K562 (cell line): ENCODE measurements around the gene CCNT2. TPM values are rescaled to one million over a fixed set of nuclear protein-coding genes. Genes with fewer than 3 reads are reported as not detected.

Source experiments
- BCL6 ChIP-seq: fragments of 250-450 bp; sonication (Bioruptor Pico); IDR thresholded peaks from 2 replicates; pipeline ENCODE4 v1.4.0; 2020
- CBX1 ChIP-seq: sonication (generic); IDR thresholded peaks from 2 replicates; pipeline ENCODE4 v1.6.1; 2016; ENCODE audit warnings: antibody characterized with exemption, low read depth, mild to moderate bottlenecking
- EHMT2 ChIP-seq: fragments of 450-650 bp; IDR thresholded peaks from 2 replicates; pipeline ENCODE4 v1.6.1; 2018; ENCODE audit warnings: antibody characterized with exemption
- ESRRB ChIP-seq: fragments of 250-450 bp; sonication (Bioruptor Pico); IDR thresholded peaks from 2 replicates; pipeline ENCODE4 v1.5.0; 2020; ENCODE audit warnings: mild to moderate bottlenecking, moderate library complexity, borderline replicate concordance
- FOXO4 ChIP-seq: fragments of 450-650 bp; formaldehyde crosslinking; IDR thresholded peaks from 2 replicates; pipeline ENCODE4 v1.4.0; 2020; ENCODE audit warnings: mild to moderate bottlenecking, moderate library complexity
- HNRNPK ChIP-seq: fragments of 200-400 bp; formaldehyde crosslinking; IDR thresholded peaks from one replicate; pipeline ENCODE4 v1.6.1; 2018; ENCODE audit warnings: mild to moderate bottlenecking, low read depth, low read length; ENCODE audit not compliant: poor library complexity, severe bottlenecking
- KLF6 ChIP-seq: fragments of 250-450 bp; sonication (Bioruptor Pico); IDR thresholded peaks from 2 replicates; pipeline ENCODE4 v1.4.0; 2020; ENCODE audit warnings: mild to moderate bottlenecking, moderate library complexity, borderline replicate concordance
- MEF2D ChIP-seq: conservative IDR thresholded peaks from 2 replicates; pipeline ENCODE4 v1.6.1; 2016; ENCODE audit warnings: low read depth, missing genetic modification characterization, missing compliant biosample characterization
- MEIS2 ChIP-seq: fragments of 450-650 bp; IDR thresholded peaks from 2 replicates; pipeline ENCODE4 v1.6.1; 2014; ENCODE audit warnings: mild to moderate bottlenecking; ENCODE audit not compliant: partially characterized antibody
- MLX ChIP-seq, 2 experiments: fragments of 450-650 bp in 1 of 2; sonication (generic) in 1 of 2; formaldehyde crosslinking; conservative IDR thresholded peaks; 2 replicates each; pipeline versions ENCODE4 v1.4.0 to v1.8.1; 2020 to 2022; ENCODE audit warnings: mild to moderate bottlenecking in 1 of 2, missing genetic modification reagents in 1 of 2
- NR0B1 ChIP-seq: fragments of 450-650 bp; IDR thresholded peaks from one replicate; pipeline ENCODE4 v1.6.1; 2018; ENCODE audit warnings: mild to moderate bottlenecking, moderate library complexity; ENCODE audit not compliant: partially characterized antibody
- PURB ChIP-seq: sonication (generic); formaldehyde crosslinking; IDR thresholded peaks from 2 replicates; pipeline ENCODE4 v1.9.0; 2021; ENCODE audit warnings: low read depth, mild to moderate bottlenecking, missing genetic modification reagents
- RAD21 ChIP-seq, 2 experiments: fragments of 250-450 bp in 1 of 2; fragments of 450-650 bp in 1 of 2; sonication (Bioruptor Pico) in 1 of 2; formaldehyde crosslinking in 1 of 2; IDR thresholded peaks in 1 of 2; conservative IDR thresholded peaks in 1 of 2; 2 replicates each; pipeline versions ENCODE4 v1.4.0 to v1.8.0; 2020 to 2022; ENCODE audit warnings: mild to moderate bottlenecking in 2 of 2, moderate library complexity in 1 of 2
- SLC30A9 ChIP-seq: fragments of 250-450 bp; sonication (Bioruptor Pico); IDR thresholded peaks from 2 replicates; pipeline ENCODE4 v1.8.0; 2022; ENCODE audit warnings: mild to moderate bottlenecking, moderate library complexity
- SP2 ChIP-seq: IDR thresholded peaks from 2 replicates; pipeline ENCODE4 v1.6.1; 2011; ENCODE audit warnings: mild to moderate bottlenecking, low read depth, low read length, moderate library complexity; ENCODE audit not compliant: poor library complexity, severe bottlenecking; ENCODE audit errors: extremely low read depth
- TCF15 ChIP-seq: fragments of 250-450 bp; sonication (Bioruptor Pico); IDR thresholded peaks from 2 replicates; pipeline ENCODE4 v1.8.0; 2022; ENCODE audit warnings: moderate library complexity, mild to moderate bottlenecking, inconsistent platforms
- TCF7 ChIP-seq: sonication (generic); IDR thresholded peaks from 2 replicates; pipeline ENCODE4 v1.6.1; 2016; ENCODE audit warnings: antibody characterized with exemption, borderline replicate concordance
- ZC3H11A ChIP-seq: IDR thresholded peaks from 2 replicates; pipeline ENCODE4 v1.6.1; 2012; ENCODE audit warnings: low read depth, low read length, improper control_type of control experiment
- ZHX1 ChIP-seq: fragments of 150-350 bp; conservative IDR thresholded peaks from 2 replicates; pipeline ENCODE4 v1.6.1; 2014; ENCODE audit warnings: low read length
- ZKSCAN1 ChIP-seq: fragments of 150-350 bp; IDR thresholded peaks from 2 replicates; pipeline ENCODE4 v1.6.1; 2016; ENCODE audit warnings: low read depth, low read length
- ZNF668 ChIP-seq: fragments of 250-450 bp; sonication (Bioruptor Pico); IDR thresholded peaks from 2 replicates; pipeline ENCODE4 v1.8.0; 2022; ENCODE audit warnings: mild to moderate bottlenecking, inconsistent platforms
- polyA plus RNA-seq, 8 experiments: library from polyadenylated mRNA; depleted of rRNA in 4 of 8; stranded (reverse) in 5 of 8; unstranded in 3 of 8; fragments of >200 nt; fragmentation: Nextera tagmentation in 2 of 8; fragmentation: Illumina TruSeq in 1 of 8; extraction: Ambion mirVana in 2 of 8; extraction: Trizol in 1 of 8; gene quantifications; 2 replicates each; pipeline versions ENCODE4 v1.2.1 to v1.2.3, GENCODE V29; 2011 to 2014; ENCODE audit warnings: inconsistent platforms in 1 of 8, missing spikeins in 1 of 8
- total RNA-seq, 7 experiments: library from RNA; depleted of rRNA in 6 of 7; stranded (reverse); fragments of >200 nt in 6 of 7; fragmentation: Illumina TruSeq in 2 of 7; extraction: Trizol in 2 of 7; gene quantifications; 2 replicates each; pipeline versions ENCODE4 v1.2.1 to v1.2.3, GENCODE V29; 2011 to 2021; ENCODE audit warnings: low replicate concordance in 1 of 7

Gene CCNT2
- total and polyA plus RNA-seq, 9 of the 15 experiments (the other 6 are each of a cell fraction or from before 2014, with no cell fraction given) = 12.6 to 30.0 (median 22.7) TPM

GRCh38 chr2:134917888-134918525 lies 615 bp upstream of the CCNT2 start (continued):
- TF ChIP-seq TCF7 = no peak
- no peak for TF ChIP-seq SLC30A9 (CRISPR knock-in tag)
- TF ChIP-seq SP2 = no peak
- TF ChIP-seq EHMT2 = no peak
- no peak for TF ChIP-seq MLX (CRISPR knock-in tag; conservative IDR thresholded peaks at IDR 0.05)
- TF ChIP-seq RAD21 (CRISPR knock-in tag; conservative IDR thresholded peaks at IDR 0.05 in 1 of 2, IDR thresholded peaks at IDR 0.05 in 1 of 2) = peak in 1 of 2 experiments; percentile 4; a peak in 1 of 4 replicates
- no peak for TF ChIP-seq ZNF668 (CRISPR knock-in tag)
- TF ChIP-seq CBX1 = 0 out of 2 replicates have a peak, but pooled peaks have one; percentile 17
- no peak for TF ChIP-seq MEF2D (tag)
- TF ChIP-seq ESRRB (CRISPR knock-in tag) = no peak
- TF ChIP-seq ZHX1 = 0 out of 2 replicates have a peak, but pooled peaks have one; percentile 25
- TF ChIP-seq BCL6 = no peak
- peak; percentile 92 for TF ChIP-seq HNRNPK
- no peak for TF ChIP-seq ZC3H11A
- peak; percentile 64; the same call in 1 of the 2 replicates for TF ChIP-seq KLF6 (CRISPR knock-in tag)
- TF ChIP-seq NR0B1 = no peak
- no peak for TF ChIP-seq MEIS2
- TF ChIP-seq FOXO4 (CRISPR knock-in tag) = no peak
- TF ChIP-seq ZKSCAN1 = no peak
- TF ChIP-seq TCF15 = no peak
- TF ChIP-seq PURB = no peak
